ENCODE results near the gene PLPP7.
"Not testable (repeated sequence)": the region's sequence is repeated elsewhere in the genome, so short reads cannot be mapped to it uniquely, and the experiment has no call there.

Gene PLPP7

DNA sequence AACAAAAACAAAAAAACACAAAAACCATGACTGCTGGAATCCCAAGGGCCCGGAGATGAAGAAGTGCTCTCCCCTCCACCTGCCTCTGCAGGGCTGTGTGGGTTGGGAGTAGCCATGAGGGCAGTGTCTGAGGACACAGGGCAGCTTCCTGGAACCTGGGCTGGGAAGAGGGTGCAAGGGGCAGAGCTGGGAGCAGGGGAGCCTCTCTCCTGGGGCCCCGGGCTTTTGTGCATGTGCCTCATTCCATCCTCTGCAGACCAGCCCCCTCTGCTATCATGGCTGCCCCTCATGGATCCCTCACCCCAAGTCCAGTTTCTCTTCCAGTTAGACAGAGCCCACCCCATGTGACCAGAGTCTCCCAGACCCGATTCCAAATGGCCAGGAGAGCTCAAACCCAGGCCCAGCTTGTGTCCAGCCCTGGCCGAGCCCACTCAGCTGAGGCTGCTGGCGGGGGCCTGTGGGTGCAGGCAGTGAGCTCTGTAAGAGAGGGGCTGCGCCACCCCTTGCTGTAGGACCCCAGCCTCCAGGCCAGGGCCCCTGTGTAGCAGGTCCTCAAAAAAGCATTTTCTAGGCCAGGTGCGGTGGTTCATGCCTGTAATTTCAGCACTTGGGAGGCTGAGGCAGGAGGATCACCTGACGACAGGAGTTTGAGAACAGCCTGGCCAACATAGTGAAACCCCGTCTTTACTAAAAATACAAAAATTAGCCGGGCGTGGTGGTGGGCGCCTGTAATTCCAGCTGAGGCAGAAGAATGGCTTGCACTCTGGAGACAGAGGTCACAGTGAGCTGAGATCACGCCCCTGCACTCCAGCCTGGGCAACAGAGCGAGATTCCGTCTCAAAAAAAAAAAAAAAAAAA lies 44.5 kb downstream of the PLPP7 start:
- DNase-seq, result no peak

DNA sequence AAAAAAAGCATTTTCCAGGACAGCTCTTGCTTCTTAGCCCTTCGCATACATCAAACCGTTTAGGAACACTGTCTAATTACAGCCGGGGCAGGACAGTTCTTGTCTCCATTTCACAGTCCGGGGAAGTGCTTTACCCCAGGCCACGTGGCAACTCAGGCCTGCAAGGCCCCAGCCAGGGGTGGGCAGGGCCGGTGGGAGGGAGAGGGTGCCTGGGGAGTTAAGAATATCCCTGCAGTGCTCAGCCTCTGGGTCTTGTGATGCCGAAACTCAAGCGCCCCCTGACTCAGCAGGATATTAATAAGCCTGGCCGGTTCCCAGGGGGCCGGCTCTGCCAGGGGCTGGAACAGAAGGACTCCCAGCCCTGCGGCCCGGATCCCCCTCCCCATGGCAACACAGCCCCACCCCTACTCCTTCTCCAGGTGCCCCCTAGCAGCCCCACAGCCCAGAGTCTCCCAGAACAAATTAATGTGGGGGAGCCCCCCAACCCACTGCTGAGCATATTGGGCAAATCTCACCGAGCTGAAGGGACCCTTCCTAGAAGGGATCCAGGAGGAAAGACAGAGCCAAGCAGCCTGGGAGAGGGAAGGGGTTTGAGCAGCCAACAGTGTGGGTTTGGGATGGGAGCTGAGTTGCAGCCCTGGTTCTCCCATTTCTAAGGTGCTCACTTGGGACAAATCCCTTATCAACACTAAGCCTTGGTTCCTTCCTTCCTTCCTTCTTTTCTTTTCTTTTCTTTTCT lies 45.3 kb downstream of the PLPP7 start:
- DNase-seq, result no peak

DNA sequence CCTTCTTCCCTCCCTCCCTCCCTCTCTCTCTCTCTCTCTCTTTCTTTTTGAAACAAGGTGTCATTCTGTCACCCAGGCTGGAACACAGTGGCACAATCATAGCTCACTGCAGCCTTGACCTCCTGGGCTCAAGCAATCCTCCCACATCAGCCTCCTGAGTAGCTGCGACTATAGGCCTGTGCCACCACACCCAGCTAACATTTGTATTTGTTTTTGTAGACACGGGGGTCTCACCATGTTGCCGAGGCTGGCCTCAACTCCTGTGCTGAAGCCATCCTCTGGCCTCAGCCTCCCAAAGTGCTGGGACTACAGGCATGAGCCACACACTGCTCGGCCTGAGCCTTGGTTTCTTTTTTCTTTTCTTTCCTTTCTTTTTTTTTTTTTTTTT lies 45.8 kb downstream of the PLPP7 start:
- no peak for DNase-seq

DNA sequence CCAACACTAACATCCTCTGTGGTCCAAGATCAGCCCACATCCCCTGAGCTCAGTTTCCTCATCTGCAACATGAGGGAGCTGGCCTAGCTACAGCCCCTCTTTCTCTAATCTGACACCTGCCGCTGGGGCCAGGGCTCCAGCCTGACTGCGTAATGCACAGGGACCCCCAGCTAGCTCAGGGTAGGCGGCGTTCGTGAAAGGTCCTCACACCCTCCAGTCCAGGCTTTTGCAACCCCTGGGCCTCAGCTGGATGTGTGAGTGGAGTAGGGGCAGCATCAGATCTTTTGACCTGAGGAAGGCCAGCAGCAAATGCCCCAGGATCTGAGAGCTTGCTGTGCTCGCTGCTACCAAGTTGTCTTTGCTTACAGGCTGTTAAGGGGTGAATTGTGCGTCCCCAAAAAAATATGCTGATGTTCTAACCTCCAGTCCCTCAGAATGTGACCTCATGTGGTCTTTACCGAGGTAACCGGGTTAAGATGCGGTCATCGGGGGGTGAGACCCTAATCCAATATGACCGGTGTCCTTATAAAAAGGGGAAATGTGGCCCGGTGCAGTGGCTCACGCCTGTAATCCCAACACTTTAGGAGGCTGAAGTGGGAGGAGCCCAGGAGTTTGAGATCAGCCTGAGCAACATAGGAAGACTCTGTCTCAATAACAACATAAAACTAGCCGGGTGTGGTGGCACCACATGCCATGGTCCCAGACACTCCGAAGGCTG lies 47.8 kb downstream of the PLPP7 start:
- no peak for DNase-seq

DNA sequence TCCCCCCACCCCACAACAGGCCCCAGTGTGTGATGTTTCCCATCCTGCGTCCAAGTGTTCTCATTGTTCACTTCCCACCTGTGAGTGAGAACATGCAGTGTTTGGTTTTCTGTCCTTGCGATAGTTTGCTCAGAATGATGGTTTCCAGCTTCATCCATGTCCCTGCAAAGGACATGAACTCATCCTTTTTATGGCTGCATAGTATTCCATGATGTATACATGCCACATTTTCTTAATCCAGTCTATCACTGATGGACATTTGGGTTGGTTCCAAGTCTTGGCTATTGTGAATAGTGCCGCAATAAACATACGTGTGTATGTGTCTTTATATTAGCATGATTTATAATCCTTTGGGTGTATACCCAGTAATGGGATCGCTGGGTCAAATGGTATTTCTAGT lies 49.7 kb downstream of the PLPP7 start:
- DNase-seq, result not testable (repeated sequence)

DNA sequence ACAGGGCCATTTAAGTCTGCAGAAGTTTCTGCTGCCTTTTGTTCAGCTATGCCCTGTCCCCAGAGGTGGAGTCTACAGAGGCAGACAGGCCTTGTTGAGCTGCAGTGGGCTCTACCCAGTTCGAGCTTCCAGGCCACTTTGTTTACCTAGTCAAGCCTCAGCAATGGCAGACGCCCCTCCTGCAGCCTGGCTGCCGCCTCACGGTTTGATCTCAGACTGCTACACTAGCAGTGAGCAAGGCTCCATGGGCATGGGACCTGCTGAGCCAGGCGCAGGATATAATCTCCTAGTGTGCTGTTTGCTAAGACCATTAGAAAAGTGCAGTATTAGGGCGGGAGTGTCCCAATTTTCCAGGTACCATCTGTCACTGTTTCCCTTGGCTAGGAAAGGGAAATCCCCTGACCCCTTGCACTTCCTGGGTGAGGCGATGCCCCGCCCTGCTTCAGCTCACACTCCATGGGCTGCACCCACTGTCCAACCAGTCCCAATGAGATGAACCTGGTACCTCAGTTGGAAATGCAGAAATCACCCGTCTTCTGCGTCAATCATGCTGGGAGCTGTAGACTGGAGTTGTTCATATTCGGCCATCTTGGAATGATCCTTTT lies 55.5 kb downstream of the PLPP7 start:
- not testable (repeated sequence) for DNase-seq

DNA sequence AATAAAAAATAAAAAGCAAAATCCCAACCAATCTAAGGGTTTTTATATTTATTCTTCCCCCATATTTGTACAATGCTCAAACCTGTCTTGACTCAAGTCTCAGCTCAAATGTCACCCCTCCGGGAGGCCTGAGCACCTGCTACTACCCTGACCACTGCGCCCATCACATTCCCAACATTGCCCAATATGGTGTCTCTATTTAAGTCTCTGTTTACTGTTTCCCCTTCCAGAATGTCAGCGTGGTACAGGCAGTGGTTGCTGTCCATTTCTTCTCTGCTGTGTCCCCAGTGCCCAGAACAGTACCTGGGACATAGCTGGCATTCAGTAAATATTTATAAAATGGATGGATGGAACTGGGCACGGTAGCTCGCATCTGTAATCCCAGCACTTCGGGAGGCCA lies 57.0 kb downstream of the PLPP7 start:
- DNase-seq, result no peak

DNA sequence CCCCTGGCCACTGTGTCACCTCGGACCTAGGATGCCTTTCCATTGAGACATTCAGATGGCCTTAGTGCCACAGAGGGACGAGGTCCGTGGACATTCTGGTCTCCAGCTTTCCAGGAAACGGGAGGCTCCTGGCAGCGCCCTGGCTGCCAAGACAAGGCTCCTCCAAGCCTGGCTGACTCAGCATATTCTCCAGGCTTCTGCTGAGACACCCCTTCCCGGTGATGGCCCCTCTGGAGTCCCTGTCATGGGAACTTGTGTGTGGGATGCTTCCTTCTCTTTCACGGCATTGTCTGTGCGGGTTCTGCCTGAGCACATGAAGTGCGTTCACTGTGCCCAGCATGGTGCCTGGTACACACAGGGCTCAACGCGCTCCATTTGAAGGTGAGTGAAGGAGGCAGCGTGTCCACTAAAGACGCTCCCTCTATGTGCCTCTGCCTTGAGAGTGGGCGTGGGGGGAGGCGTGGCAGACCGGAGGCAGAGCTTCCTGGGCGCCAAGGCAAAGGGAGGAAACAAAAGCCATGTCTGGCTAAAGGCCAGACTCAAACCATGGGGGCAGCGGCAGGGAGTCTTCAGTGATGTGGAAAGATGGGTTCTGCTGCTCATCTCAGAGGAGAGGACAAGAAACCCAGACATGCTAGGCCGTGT lies 58.0 kb downstream of the PLPP7 start:
- DNase-seq, result no peak

DNA sequence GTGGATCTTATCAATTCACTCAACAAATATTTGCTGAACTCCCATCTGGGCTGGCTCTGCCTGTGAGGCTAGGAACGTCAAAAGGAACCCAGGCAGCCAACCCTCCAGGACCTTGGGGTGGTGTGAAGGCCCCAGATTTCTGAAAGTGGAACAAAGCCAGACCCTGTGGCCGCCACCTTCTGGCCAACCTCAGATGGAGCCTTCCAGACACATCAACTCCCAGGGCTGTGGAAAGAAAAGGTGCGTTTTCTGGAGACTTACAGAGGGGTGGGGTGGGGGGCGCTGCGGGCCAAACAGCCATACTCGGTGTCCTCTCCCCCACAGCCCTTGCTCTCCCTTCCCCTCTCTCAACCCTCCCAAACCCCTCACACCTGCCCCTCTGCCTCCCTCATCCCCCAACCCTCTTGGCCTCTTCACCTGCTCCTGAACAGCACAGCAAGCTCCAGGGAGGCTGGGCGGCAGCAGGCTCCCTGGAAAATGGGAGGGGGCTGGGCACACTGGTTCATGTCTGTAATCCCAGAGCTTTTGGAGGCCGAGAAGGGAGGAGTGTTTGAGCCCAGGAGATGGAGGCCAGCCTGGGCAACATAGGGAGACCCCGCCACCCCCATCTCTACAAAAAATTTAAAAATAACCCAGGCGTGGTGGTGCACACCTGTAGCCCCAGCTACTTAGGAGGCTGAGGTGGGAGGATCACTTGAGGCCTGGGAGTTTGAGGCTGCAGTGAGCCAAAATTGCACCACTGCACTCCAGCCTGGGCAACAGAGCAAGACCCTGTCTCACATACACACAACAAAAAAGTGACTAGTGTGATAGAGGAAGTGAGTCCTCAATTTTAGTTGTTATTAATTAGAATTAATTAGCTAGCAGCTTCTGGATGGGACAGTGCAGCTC lies 59.4 kb downstream of the PLPP7 start:
- no peak for DNase-seq

DNA sequence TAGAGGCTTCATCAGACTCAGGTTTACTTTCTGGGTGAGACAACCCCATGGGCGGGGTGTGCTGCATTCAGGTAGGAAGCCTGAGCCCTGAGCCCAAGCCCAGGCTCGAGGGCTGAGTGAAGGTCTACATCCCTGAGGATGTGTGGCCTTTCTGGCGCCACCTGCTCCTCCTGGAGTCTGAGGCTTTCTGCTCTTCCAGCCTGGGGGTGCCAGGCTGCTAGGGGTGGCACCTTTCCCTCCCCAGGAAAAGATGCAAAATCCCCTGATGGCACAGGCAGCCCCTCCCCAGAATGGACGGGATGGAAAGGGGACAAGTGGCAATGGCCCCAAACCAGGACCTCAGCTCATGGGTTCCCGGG lies 60.0 kb downstream of the PLPP7 start:
- DNase-seq, result no peak

DNA sequence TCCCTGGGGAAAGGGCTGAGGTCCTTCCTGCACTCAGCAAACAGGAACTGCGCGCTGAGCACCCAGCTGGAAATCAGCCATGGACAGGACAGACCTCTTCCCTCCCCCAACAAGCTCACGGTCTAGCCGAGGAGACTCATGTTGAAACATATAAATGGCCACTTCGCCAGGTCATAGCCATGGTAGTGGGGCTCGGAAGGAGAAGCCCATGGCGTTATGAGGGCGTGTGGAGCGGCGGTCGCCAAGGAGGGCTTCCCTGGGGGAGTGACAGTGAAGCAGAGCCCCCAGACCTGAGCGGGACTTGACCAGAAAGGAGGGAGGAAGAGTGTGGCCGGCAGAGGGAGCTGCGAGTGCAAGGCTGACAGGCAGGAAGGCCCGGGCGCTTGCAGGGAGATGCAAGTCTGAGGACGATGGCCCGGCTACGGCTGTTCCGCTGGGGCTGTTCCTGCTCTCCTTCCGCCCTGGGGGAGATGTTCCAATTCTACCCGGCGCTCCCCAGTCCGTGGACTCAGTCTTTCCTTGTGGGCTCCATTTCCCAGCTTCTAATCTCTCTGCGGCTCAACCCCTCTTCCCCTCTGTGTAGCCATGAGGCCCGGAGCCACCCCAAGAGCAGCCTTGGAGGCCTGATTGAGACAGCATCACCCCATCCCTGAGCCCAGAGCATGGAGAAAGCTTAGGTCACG lies 60.5 kb downstream of the PLPP7 start:
- peak; percentile 61 to 87 (median 77) for DNase-seq

DNA sequence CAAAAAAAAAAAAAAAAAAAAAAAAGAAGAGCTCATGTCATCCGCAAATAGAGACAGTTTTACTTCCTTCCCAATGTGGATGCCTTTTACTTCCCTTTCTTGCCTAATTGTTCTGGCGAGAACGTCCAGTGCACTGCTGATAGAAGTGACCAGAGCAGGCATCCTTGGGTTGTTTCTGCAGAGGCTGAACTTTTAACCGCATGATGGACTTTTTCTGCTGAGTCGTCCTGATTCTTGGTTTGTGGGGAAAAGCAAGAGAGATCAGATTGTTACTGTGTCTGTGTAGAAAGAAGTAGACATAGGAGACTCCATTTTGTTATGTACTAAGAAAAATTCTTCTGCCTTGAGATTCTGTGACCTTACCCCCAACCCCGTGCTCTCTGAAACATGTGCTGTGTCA lies 67.0 kb downstream of the PLPP7 start:
- not testable (repeated sequence) for DNase-seq

DNA sequence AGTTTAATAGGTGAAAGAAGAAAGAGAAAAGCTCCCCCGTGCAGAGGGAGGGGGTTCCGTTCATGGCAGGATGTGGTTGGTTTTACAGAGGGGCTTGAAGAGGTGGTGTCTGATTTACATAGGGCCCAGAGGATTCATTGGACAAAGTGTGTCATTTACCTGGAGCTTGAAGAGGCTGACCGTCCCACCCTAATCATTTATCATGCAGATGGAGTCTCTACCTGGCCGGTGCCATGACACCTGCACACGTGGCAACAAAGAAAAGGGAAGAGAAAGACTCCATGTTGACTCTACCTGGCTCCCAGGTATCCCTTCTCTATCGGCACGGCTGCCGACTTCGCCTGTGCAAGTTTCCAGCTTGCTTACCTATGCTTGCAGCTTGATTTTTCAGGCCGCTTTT lies 69.0 kb downstream of the PLPP7 start:
- no peak for DNase-seq
